GM12878 (cell line): Measurements from ENCODE around the gene TEPSIN. TPM values are rescaled to one million over a fixed set of nuclear protein-coding genes. Genes with fewer than 3 reads are reported as not detected.

Experiments
- ATAC-seq: fragments of 200-7000 bp; cut with Tn5 transposase; 3 replicates; pipeline ENCODE4 v1.9.1; 2020; ENCODE audit warnings: mild to moderate bottlenecking, moderate library complexity
- BruUV-seq: library from RNA; stranded (reverse); fragments of 400-500 nt; replicated peaks from 2 replicates; lab custom pipeline; 2021; lab: Mats Ljungman, UMichigan
- CTCF ChIA-PET: fragments of 300-600 bp; sonication (Branson Sonifier 250); formaldehyde crosslinking; extraction: SDS; loops from one replicate; lab custom pipeline; 2021; ENCODE audit warnings: inconsistent platforms; lab: Yijun Ruan, JAX
- POLR2A ChIA-PET: fragments of 350-600 bp; formaldehyde crosslinking; extraction: SDS; loops from one replicate; lab custom pipeline; 2021; ENCODE audit warnings: inconsistent platforms; lab: Charles Lee
- RAD21 ChIA-PET: fragments of 300-600 bp; sonication (Branson Sonifier 250); formaldehyde crosslinking; loops from one replicate; lab custom pipeline; 2023; ENCODE audit warnings: antibody characterized with exemption; ENCODE audit not compliant: unreplicated experiment; lab: Charles Lee
- SMC1A ChIA-PET: fragments of 300-600 bp; sonication (Branson Sonifier 250); formaldehyde crosslinking; loops from one replicate; lab custom pipeline; 2023; ENCODE audit not compliant: unreplicated experiment, uncharacterized antibody; lab: Charles Lee
- DNase-seq: peaks from one replicate; pipeline ENCODE4 v3.0.0-alpha.2; 2011; ENCODE audit warnings: low read depth, low spot score
- FAIRE-seq: peaks from 3 replicates; lab custom pipeline; 2011; peaks lifted over from hg19 to GRCh38; lab: Jason Lieb, UNC
- H2AFZ ChIP-seq: 2 replicates; pipeline ENCODE4 v1.6.0; 2011; ENCODE audit warnings: low read depth, low read length, control low read depth; ENCODE audit not compliant: control insufficient read depth
- H3K27ac ChIP-seq: 2 replicates; pipeline ENCODE4 v1.5.1; 2011; ENCODE audit warnings: control low read depth; ENCODE audit not compliant: control insufficient read depth, insufficient read depth
- H3K27me3 ChIP-seq, 2 experiments: replicated peaks in 1 of 2; 2 replicates each; pipeline versions ENCODE4 v1.6.0 to v1.6.1; 2011; ENCODE audit warnings: low read length in 1 of 2; ENCODE audit not compliant: control insufficient read depth in 2 of 2, insufficient read depth in 2 of 2
- H3K36me3 ChIP-seq, 2 experiments: 2 replicates each; pipeline ENCODE4 v1.5.1; 2011; ENCODE audit warnings: low read length in 1 of 2; ENCODE audit not compliant: control insufficient read depth in 2 of 2, insufficient read depth in 2 of 2
- H3K4me1 ChIP-seq: 2 replicates; pipeline ENCODE4 v1.6.1; 2011; ENCODE audit warnings: mild to moderate bottlenecking, low read length, moderate library complexity, mixed read lengths; ENCODE audit not compliant: control insufficient read depth, insufficient read depth
- H3K4me2 ChIP-seq: 2 replicates; pipeline ENCODE4 v1.6.0; 2011; ENCODE audit warnings: control low read depth; ENCODE audit not compliant: control insufficient read depth, insufficient read depth
- H3K4me3 ChIP-seq: fragments of 200-600 bp; sonication (generic); 2 replicates; pipeline ENCODE4 v1.5.1; 2016
- H3K79me2 ChIP-seq: 2 replicates; pipeline ENCODE4 v1.6.0; 2011; ENCODE audit warnings: low read length; ENCODE audit not compliant: control insufficient read depth, insufficient read depth
- H3K9ac ChIP-seq: 2 replicates; pipeline ENCODE4 v1.8.0; 2011; ENCODE audit warnings: low read length, control low read depth, mixed read lengths; ENCODE audit not compliant: control insufficient read depth, insufficient read depth
- H3K9me3 ChIP-seq: replicated peaks from 3 replicates; pipeline ENCODE4 v1.5.1; 2011; ENCODE audit warnings: mild to moderate bottlenecking, low read length; ENCODE audit not compliant: control insufficient read depth, insufficient read depth
- H4K20me1 ChIP-seq: 2 replicates; pipeline ENCODE4 v1.6.0; 2011; ENCODE audit not compliant: control insufficient read depth, insufficient read depth
- BHLHE40 ChIP-seq, 2 experiments: fragments of 450-650 bp in 1 of 2; IDR thresholded peaks; 2 replicates each; pipeline ENCODE4 v1.6.1; 2011 to 2017; ENCODE audit warnings: low read depth in 2 of 2, borderline replicate concordance in 1 of 2, improper control_type of control experiment in 1 of 2, low read length in 1 of 2, mild to moderate bottlenecking in 1 of 2
- HCFC1 ChIP-seq: fragments of 150-350 bp; IDR thresholded peaks from 2 replicates; pipeline ENCODE4 v1.6.1; 2014; ENCODE audit warnings: low read length
- LARP7 ChIP-seq: fragments of 450-650 bp; IDR thresholded peaks from 2 replicates; pipeline ENCODE4 v1.6.1; 2017; ENCODE audit warnings: mild to moderate bottlenecking
- MXI1 ChIP-seq: fragments of 150-350 bp; IDR thresholded peaks from 2 replicates; pipeline ENCODE4 v1.6.1; 2011; ENCODE audit warnings: low read depth, mild to moderate bottlenecking, inconsistent platforms, low read length, improper control_type of control experiment
- NR2F1 ChIP-seq: fragments of 450-650 bp; conservative IDR thresholded peaks from 2 replicates; pipeline ENCODE4 v1.6.1; 2017; ENCODE audit warnings: mild to moderate bottlenecking
- PAX5 ChIP-seq: IDR thresholded peaks from 2 replicates; pipeline ENCODE4 v1.6.1; 2011; ENCODE audit warnings: low read depth, low read length, borderline replicate concordance
- POLR2A ChIP-seq: IDR thresholded peaks from 2 replicates; pipeline ENCODE4 v1.6.1; 2011; ENCODE audit warnings: low read depth, mild to moderate bottlenecking, low read length
- POLR2AphosphoS2 ChIP-seq: IDR thresholded peaks from 2 replicates; pipeline ENCODE4 v1.6.1; 2011; ENCODE audit warnings: low read depth, mild to moderate bottlenecking, low read length, improper control_type of control experiment, moderate library complexity
- POLR2AphosphoS5 ChIP-seq: IDR thresholded peaks from 2 replicates; pipeline ENCODE4 v1.6.1; 2011; ENCODE audit warnings: mild to moderate bottlenecking, low read length, inconsistent platforms
- STAT3 ChIP-seq: IDR thresholded peaks from 2 replicates; pipeline ENCODE4 v1.6.1; 2011; ENCODE audit warnings: low read depth, low read length, improper control_type of control experiment
- TCF12 ChIP-seq: IDR thresholded peaks from 2 replicates; pipeline ENCODE4 v1.6.1; 2011; ENCODE audit warnings: low read depth, mild to moderate bottlenecking, low read length
- TCF3 ChIP-seq: IDR thresholded peaks from 2 replicates; pipeline ENCODE4 v1.6.1; 2012; ENCODE audit warnings: low read depth, mild to moderate bottlenecking, low read length, borderline replicate concordance; ENCODE audit not compliant: insufficient read depth
- WGBS: methylation state at CpG from one replicate; pipeline ENCODE4 v1.1.6; 2016; ENCODE audit warnings: low lambda C conversion rate; ENCODE audit not compliant: insufficient replicate concordance, insufficient coverage; ENCODE audit errors: missing lambda C conversion rate; 5-methylcytosine and 5-hydroxymethylcytosine counted together
- in situ Hi-C: fragments of 300-500 bp; cut with MboI; formaldehyde crosslinking; loops from 9 replicates; pipeline ENCODE4 v1.14.3; 2018; ENCODE audit warnings: mixed read lengths
- intact Hi-C: fragments of 100-400 bp; cut with micrococcal nuclease; formaldehyde crosslinking; loops from one replicate; pipeline ENCODE4 v1.14.2; 2022; ENCODE audit not compliant: unreplicated experiment
- polyA plus RNA-seq, 11 experiments: library from polyadenylated mRNA; depleted of rRNA in 4 of 11; unstranded in 6 of 11; stranded (reverse) in 5 of 11; fragments of >200 nt; fragmentation: Nextera tagmentation in 4 of 11; fragmentation: Illumina TruSeq in 1 of 11; extraction: Ambion mirVana in 4 of 11; extraction: Trizol in 1 of 11; gene quantifications; 1 replicate in 1 of 11; 2 replicates in 10 of 11; pipeline versions ENCODE4 v1.2.1 to v1.2.3, GENCODE V29; 2011 to 2016; ENCODE audit warnings: inconsistent platforms in 2 of 11, missing spikeins in 2 of 11, low read depth in 1 of 11
- total RNA-seq, 4 experiments: library from RNA; depleted of rRNA in 3 of 4; stranded (reverse); fragments of >200 nt in 3 of 4; fragmentation: Illumina TruSeq in 1 of 4; extraction: Trizol in 1 of 4; gene quantifications; 2 replicates each; pipeline versions ENCODE4 v1.2.1 to v1.2.3, GENCODE V29; 2013 to 2021
- TF ChIP-seq, protein P1 (sequence below): IDR thresholded peaks from 2 replicates; pipeline ENCODE4 v1.6.1; 2011; ENCODE audit warnings: borderline replicate concordance, low read depth, mild to moderate bottlenecking, moderate library complexity, mixed read lengths, low read length; ENCODE audit not compliant: insufficient read depth; ENCODE audit errors: extremely low read length
- TF ChIP-seq, protein P2 (sequence below): fragments of 450-650 bp; IDR thresholded peaks from 2 replicates; pipeline ENCODE4 v1.6.1; 2018; ENCODE audit warnings: mild to moderate bottlenecking, low read depth, moderate library complexity; ENCODE audit not compliant: partially characterized antibody

TEPSIN gene
- total and polyA plus RNA-seq, 10 of the 15 experiments (the other 5 are each of a cell fraction or from before 2014, with no cell fraction given): 0.87 to 36.7 (median 5.3) TPM

DNA sequence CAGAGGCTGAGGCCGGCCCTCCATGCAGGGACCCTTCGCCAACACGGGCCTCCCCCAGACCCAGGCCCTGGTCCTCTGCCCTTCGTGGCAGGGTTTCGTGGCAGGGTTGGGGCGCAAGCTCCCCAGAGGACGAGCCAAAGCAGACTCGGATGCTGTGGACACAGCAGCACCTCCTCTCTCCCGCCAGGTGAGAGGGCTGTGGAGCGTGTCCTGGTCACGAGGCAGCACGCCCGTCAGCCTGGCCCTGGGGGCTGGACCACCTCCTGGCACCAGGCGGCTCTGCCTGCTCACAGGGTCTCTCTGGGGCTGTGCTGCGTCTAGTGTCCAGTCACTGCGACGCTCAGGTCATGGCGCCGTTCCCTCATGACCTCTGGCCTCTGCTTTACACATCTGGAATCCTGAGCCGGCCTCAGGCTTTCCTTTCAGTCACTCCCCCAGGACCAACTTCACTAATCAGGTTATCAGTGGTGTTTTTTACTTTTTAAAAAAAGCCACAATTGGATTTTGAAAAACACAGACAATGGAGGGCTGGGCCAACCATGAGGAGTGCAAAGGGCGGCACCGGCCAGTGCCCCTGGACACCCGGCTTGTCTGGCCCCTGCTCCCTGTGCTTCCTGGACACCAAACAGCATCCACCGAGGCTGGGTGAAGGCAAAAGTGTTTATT, 5.6 kb upstream of the TEPSIN start:
- TF ChIP-seq PAX5: 0 out of 2 replicates have a peak, but pooled peaks have one; percentile 57
- TF ChIP-seq, protein P1, sequence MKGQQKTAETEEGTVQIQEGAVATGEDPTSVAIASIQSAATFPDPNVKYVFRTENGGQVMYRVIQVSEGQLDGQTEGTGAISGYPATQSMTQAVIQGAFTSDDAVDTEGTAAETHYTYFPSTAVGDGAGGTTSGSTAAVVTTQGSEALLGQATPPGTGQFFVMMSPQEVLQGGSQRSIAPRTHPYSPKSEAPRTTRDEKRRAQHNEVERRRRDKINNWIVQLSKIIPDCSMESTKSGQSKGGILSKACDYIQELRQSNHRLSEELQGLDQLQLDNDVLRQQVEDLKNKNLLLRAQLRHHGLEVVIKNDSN: peak; percentile 10
- TF ChIP-seq TCF3: 0 out of 2 replicates have a peak, but pooled peaks have one; percentile 9
- 0 out of 2 replicates have a peak, but pooled peaks have one; percentile 35 for TF ChIP-seq MXI1
- 0 out of 2 replicates have a peak, but pooled peaks have one; percentile 21 for TF ChIP-seq LARP7
- TF ChIP-seq STAT3: no peak
- peak; percentile 56; the same call in 1 of the 2 replicates for TF ChIP-seq POLR2AphosphoS5
- peak; percentile 70 for TF ChIP-seq POLR2A
- peak; percentile 17; the same call in 1 of the 2 replicates for TF ChIP-seq NR2F1
- TF ChIP-seq, protein P2, sequence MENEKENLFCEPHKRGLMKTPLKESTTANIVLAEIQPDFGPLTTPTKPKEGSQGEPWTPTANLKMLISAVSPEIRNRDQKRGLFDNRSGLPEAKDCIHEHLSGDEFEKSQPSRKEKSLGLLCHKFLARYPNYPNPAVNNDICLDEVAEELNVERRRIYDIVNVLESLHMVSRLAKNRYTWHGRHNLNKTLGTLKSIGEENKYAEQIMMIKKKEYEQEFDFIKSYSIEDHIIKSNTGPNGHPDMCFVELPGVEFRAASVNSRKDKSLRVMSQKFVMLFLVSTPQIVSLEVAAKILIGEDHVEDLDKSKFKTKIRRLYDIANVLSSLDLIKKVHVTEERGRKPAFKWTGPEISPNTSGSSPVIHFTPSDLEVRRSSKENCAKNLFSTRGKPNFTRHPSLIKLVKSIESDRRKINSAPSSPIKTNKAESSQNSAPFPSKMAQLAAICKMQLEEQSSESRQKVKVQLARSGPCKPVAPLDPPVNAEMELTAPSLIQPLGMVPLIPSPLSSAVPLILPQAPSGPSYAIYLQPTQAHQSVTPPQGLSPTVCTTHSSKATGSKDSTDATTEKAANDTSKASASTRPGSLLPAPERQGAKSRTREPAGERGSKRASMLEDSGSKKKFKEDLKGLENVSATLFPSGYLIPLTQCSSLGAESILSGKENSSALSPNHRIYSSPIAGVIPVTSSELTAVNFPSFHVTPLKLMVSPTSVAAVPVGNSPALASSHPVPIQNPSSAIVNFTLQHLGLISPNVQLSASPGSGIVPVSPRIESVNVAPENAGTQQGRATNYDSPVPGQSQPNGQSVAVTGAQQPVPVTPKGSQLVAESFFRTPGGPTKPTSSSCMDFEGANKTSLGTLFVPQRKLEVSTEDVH: no peak
- peak in 1 of 2 experiments; percentile 54; a peak in 2 of 4 replicates for TF ChIP-seq BHLHE40 (IDR thresholded peaks at IDR 0.05; ENCODE audit: borderline replicate concordance in 1 of 2, low read depth in 2 of 2, low read length in 1 of 2)
- no peak for TF ChIP-seq HCFC1
- 0 out of 2 replicates have a peak, but pooled peaks have one; percentile 12 for TF ChIP-seq POLR2AphosphoS2
- TF ChIP-seq TCF12: 0 out of 2 replicates have a peak, but pooled peaks have one; percentile 22
- no peaks in the 10 kb centered on the region for H3K9me3 ChIP-seq
- no peak overlapping the region for H3K4me3 ChIP-seq
- H3K27ac ChIP-seq: peak overlapping the region; percentile 56
- H3K9ac ChIP-seq: no peak overlapping the region
- CTCF ChIA-PET: interaction anchor here (1.0 to 1.4 kb wide), 3 partner anchors 47 to 357 kb away, joined by 3 to 4 read pairs (median 4); no protein-coding TSS in a partner anchor
- no peak overlapping the region for H2AFZ ChIP-seq
- peak; percentile 7 for ATAC-seq
- no peaks in the 10 kb centered on the region for H3K27me3 ChIP-seq
- H4K20me1 ChIP-seq: no peaks in the 10 kb centered on the region
- H3K4me1 ChIP-seq: peaks cover 23% of the 10 kb centered on the region
- intact Hi-C loops (no loop called here), in situ Hi-C loops (loop anchor here (5.0 to 25.0 kb wide), 2 partner anchors 97 to 232 kb away; no protein-coding TSS in a partner anchor)
- H3K4me2 ChIP-seq: peak overlapping the region; percentile 13; the same call in 1 of the 2 replicates
- WGBS: 24% methylated on average over 24 of the region's 24 CpGs
- SMC1A ChIA-PET: no interaction called here
- DNase-seq: no peak
- BruUV-seq: no TSS peak
- FAIRE-seq: no peak
- POLR2A ChIA-PET: interaction anchor here (0.5 kb wide), 1 partner anchor 254 kb away, joined by 4 read pairs; no protein-coding TSS in a partner anchor
- RAD21 ChIA-PET: no interaction called here
- peaks cover 21% of the 10 kb centered on the region for H3K79me2 ChIP-seq
- H3K36me3 ChIP-seq: peaks cover 0 to 2% of the 10 kb centered on the region in 2 experiments; a peak in 2 of 4 replicates
